Measurements from ENCODE around the gene CSNK1E.

DNA sequence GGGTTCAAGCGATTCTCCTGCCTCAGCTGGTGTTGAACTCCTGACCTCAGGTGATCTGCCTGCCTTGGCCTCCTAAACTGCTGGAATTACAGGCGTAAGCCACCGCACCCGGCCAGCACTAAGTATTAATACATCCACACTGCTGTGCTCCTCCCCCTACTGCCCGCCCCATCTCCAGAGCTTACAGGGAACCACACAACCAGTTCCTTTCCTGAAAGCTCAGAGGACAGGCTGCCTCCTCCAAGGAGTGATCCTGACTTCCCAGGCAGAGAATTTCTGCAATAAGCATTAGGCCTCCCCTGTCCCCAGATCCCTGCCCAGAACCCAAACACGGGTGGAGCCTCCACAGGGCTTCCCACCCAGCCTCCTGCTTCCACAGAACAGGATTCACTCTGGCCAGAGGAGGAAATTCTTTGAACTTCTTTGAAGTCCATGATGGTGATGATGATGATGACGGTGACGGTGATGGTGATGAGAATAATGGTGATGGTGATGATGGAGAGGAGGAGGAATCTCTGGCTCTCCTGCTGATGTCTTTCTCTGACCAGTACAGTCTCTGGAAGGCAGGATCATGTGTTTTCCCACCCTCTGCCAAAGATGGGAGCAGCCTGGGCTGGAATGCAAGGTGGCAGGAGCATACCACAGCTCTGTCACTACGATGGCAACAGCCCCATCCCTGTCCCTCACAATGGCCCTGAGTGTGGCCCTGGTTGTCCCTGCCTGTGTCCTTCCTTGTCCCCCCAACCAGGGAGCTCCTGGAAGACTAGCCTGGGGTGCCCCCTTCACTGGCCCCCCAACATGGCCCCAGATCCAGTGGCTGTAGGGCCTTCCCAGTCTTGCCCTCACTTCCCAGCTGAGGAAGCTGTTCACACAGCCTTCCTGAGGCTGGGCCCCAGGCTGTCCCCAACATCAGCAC lies 33.5 kb upstream of the CSNK1E start:
- no peak for TF ChIP-seq EZH2phosphoT487 (IDR thresholded peaks at IDR 0.05; ENCODE audit: insufficient read depth, low read depth)
- no peak for TF ChIP-seq EZH2 (IDR thresholded peaks at IDR 0.05; ENCODE audit: insufficient read depth, poor library complexity, severe bottlenecking)

Measured in GM23248 (cell line).